A549 (cell line): ENCODE data around the gene ARL15. TPM values are rescaled to one million over a fixed set of nuclear protein-coding genes. Genes with fewer than 3 reads are reported as not detected.

Source experiments
- ATAC-seq, 2 experiments: fragments of 200-7000 bp in 1 of 2; fragments of >200 bp in 1 of 2; cut with Nextera tagmentation in 1 of 2; cut with Tn5 transposase in 1 of 2; 3 replicates each; pipeline versions ENCODE4 v1.8.0 to v1.9.1; 2018 to 2020; ENCODE audit warnings: mild to moderate bottlenecking in 1 of 2, moderate library complexity in 1 of 2
- CTCF ChIA-PET: fragments of 300-600 bp; sonication (Branson Sonifier 250); formaldehyde crosslinking; extraction: SDS; loops from one replicate; lab custom pipeline; 2021; ENCODE audit warnings: antibody characterized with exemption, inconsistent platforms; lab: Yijun Ruan, JAX
- POLR2A ChIA-PET: fragments of 350-600 bp; formaldehyde crosslinking; extraction: SDS; loops from one replicate; lab custom pipeline; 2021; ENCODE audit warnings: antibody characterized with exemption, inconsistent platforms; lab: Yijun Ruan, JAX
- DNase-seq, 2 experiments: peaks; one replicate each; pipeline versions ENCODE4 v3.0.0 to v3.0.0-alpha.2; 2011 to 2016; ENCODE audit warnings: low read depth in 1 of 2, low spot score in 1 of 2
- FAIRE-seq: peaks from 2 replicates; lab custom pipeline; 2011; peaks lifted over from hg19 to GRCh38; lab: Jason Lieb, UNC
- H3K27ac ChIP-seq, 2 experiments: fragments of >200 bp; sonication (Bioruptor Twin); formaldehyde crosslinking; 3 replicates each; pipeline ENCODE4 v1.5.1; 2016 to 2017
- H3K4me1 ChIP-seq: fragments of >200 bp; sonication (Bioruptor Twin); formaldehyde crosslinking; 3 replicates; pipeline ENCODE4 v1.6.1; 2016
- H3K4me2 ChIP-seq: fragments of >200 bp; sonication (Bioruptor Twin); formaldehyde crosslinking; 3 replicates; pipeline ENCODE4 v1.6.1; 2016
- H3K4me3 ChIP-seq: fragments of >200 bp; sonication (Bioruptor Twin); formaldehyde crosslinking; 3 replicates; pipeline ENCODE4 v1.5.1; 2016
- H3K9me3 ChIP-seq: fragments of >200 bp; sonication (Bioruptor Twin); formaldehyde crosslinking; 3 replicates; pipeline ENCODE4 v1.6.1; 2016
- CBX2 ChIP-seq: fragments of 200-600 bp; sonication (generic); IDR thresholded peaks from 2 replicates; pipeline ENCODE4 v1.6.1; 2016; ENCODE audit warnings: low read depth, mild to moderate bottlenecking, borderline replicate concordance
- CHD2 ChIP-seq: fragments of 150-350 bp; IDR thresholded peaks from 2 replicates; pipeline ENCODE4 v1.6.1; 2014; ENCODE audit warnings: low read length; ENCODE audit not compliant: partially characterized antibody
- EHF ChIP-seq: fragments of 250-450 bp; sonication (Bioruptor Pico); IDR thresholded peaks from 2 replicates; pipeline ENCODE4 v1.5.0; 2020; ENCODE audit warnings: mild to moderate bottlenecking
- FOSB ChIP-seq: fragments of 250-450 bp; sonication (Bioruptor Pico); IDR thresholded peaks from 2 replicates; pipeline ENCODE4 v1.5.0; 2020; ENCODE audit warnings: mild to moderate bottlenecking, moderate library complexity
- HDAC2 ChIP-seq: fragments of 200-600 bp; sonication (generic); IDR thresholded peaks from 2 replicates; pipeline ENCODE4 v1.6.1; 2016
- HEYL ChIP-seq: fragments of 250-450 bp; sonication (Bioruptor Pico); IDR thresholded peaks from 2 replicates; pipeline ENCODE4 v1.8.0; 2021; ENCODE audit warnings: mild to moderate bottlenecking, moderate library complexity
- HOXA7 ChIP-seq: fragments of 250-450 bp; sonication (Bioruptor Pico); IDR thresholded peaks from 2 replicates; pipeline ENCODE4 v1.5.0; 2020; ENCODE audit warnings: mild to moderate bottlenecking, moderate library complexity
- HOXB13 ChIP-seq: fragments of 250-450 bp; sonication (Bioruptor Pico); IDR thresholded peaks from 2 replicates; pipeline ENCODE4 v1.5.0; 2020; ENCODE audit warnings: low read depth, mild to moderate bottlenecking, moderate library complexity
- JUNB ChIP-seq: fragments of >200 bp; sonication (Bioruptor Twin); formaldehyde crosslinking; IDR thresholded peaks from 2 replicates; pipeline ENCODE4 v1.6.1; 2016
- NR3C1 ChIP-seq: fragments of >200 bp; sonication (Bioruptor Twin); formaldehyde crosslinking; IDR thresholded peaks from 3 replicates; pipeline ENCODE4 v1.6.1; 2017
- PHF8 ChIP-seq: fragments of 200-600 bp; sonication (generic); IDR thresholded peaks from 2 replicates; pipeline ENCODE4 v1.6.1; 2016; ENCODE audit warnings: low read depth, mild to moderate bottlenecking, antibody characterized with exemption, moderate library complexity, borderline replicate concordance
- POLR2AphosphoS2 ChIP-seq: conservative IDR thresholded peaks from 2 replicates; pipeline ENCODE4 v1.6.1; 2012; ENCODE audit warnings: low read length, improper control_type of control experiment, inconsistent platforms
- SMC3 ChIP-seq: fragments of >200 bp; sonication (Bioruptor Twin); formaldehyde crosslinking; IDR thresholded peaks from 3 replicates; pipeline ENCODE4 v1.6.1; 2018; ENCODE audit warnings: inconsistent platforms
- SREBF2 ChIP-seq: fragments of 450-650 bp; IDR thresholded peaks from 2 replicates; pipeline ENCODE4 v1.6.1; 2014; ENCODE audit warnings: mild to moderate bottlenecking, moderate library complexity
- TFCP2L1 ChIP-seq: fragments of 250-450 bp; sonication (Bioruptor Pico); IDR thresholded peaks from 2 replicates; pipeline ENCODE4 v1.5.0; 2021; ENCODE audit warnings: mild to moderate bottlenecking
- ZC3H11A ChIP-seq: fragments of 450-650 bp; IDR thresholded peaks from 2 replicates; pipeline ENCODE4 v1.6.1; 2014; ENCODE audit warnings: antibody characterized with exemption, mild to moderate bottlenecking
- ZFP36 ChIP-seq: fragments of 450-650 bp; IDR thresholded peaks from 2 replicates; pipeline ENCODE4 v1.6.1; 2014; ENCODE audit warnings: borderline replicate concordance; ENCODE audit not compliant: partially characterized antibody
- ZSCAN20 ChIP-seq: fragments of 250-450 bp; sonication (Bioruptor Pico); IDR thresholded peaks from 2 replicates; pipeline ENCODE4 v1.8.0; 2022; ENCODE audit warnings: mild to moderate bottlenecking, moderate library complexity
- WGBS: methylation state at CpG from one replicate; pipeline ENCODE4 v1.1.6; 2017; ENCODE audit errors: missing lambda C conversion rate; 5-methylcytosine and 5-hydroxymethylcytosine counted together
- polyA plus RNA-seq, 4 experiments: library from polyadenylated mRNA; depleted of rRNA in 3 of 4; stranded (reverse); fragments of >200 nt; fragmentation: RNase III in 1 of 4; extraction: RNeasy Plus Mini Kit Qiagen cat#74134 plus additional on column Dnase treatment in 1 of 4; gene quantifications; 2 replicates in 3 of 4; 3 replicates in 1 of 4; pipeline ENCODE4 v1.2.3, GENCODE V29; 2011 to 2017
- TF ChIP-seq, protein P1 (sequence below): IDR thresholded peaks from 2 replicates; pipeline ENCODE4 v1.6.1; 2012
- TF ChIP-seq, protein P2 (sequence below): fragments of 150-350 bp; IDR thresholded peaks from 2 replicates; pipeline ENCODE4 v1.6.1; 2014; ENCODE audit warnings: low read depth, mild to moderate bottlenecking, low read length
- TF ChIP-seq, protein P3 (sequence below): fragments of 250-450 bp; sonication (Bioruptor Pico); IDR thresholded peaks from 2 replicates; pipeline ENCODE4 v1.5.0; 2020; ENCODE audit warnings: low read depth, mild to moderate bottlenecking, moderate library complexity
- TF ChIP-seq, protein P4 (sequence below): fragments of >200 bp; sonication (Bioruptor Twin); formaldehyde crosslinking; IDR thresholded peaks from 3 replicates; pipeline ENCODE4 v1.6.1; 2016
- TF ChIP-seq, protein P5 (sequence below): IDR thresholded peaks from 2 replicates; pipeline ENCODE4 v1.6.1; 2012; ENCODE audit warnings: low read depth, borderline replicate concordance
- TF ChIP-seq, protein P6 (sequence below): fragments of 450-650 bp; IDR thresholded peaks from 2 replicates; pipeline ENCODE4 v1.6.1; 2014; ENCODE audit warnings: antibody characterized with exemption
- TF ChIP-seq, protein P7 (sequence below): fragments of 200-600 bp; sonication (generic); IDR thresholded peaks from 2 replicates; pipeline ENCODE4 v1.6.1; 2016; ENCODE audit warnings: antibody characterized with exemption, mild to moderate bottlenecking, moderate library complexity
- TF ChIP-seq, protein P8 (sequence below): fragments of >200 bp; sonication (Bioruptor Twin); formaldehyde crosslinking; IDR thresholded peaks from 2 replicates; pipeline ENCODE4 v1.6.1; 2016

Gene ARL15
- polyA plus RNA-seq, 2 of the 4 experiments (the other 2 are of a cell fraction) = 11.8 to 12.1 TPM

DNA sequence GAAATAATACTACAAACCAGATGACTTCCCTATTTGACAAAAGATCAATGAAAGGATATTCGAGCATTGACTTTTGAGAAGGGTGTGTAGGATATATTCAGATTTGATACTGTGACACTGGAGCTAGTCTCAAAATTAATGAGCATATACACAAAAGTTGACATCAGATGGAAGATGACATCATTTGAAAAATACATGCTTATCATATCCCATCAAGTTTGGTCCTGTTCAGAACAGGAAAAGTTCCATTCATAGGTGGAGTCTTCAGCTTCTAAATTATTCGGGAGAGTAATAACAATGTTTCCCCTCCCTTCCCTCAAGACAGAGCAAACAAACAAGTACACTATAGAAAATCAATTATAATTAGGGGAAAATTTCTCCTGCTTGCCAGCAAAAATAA is 401.6 kb downstream of the ARL15 start:
- TF ChIP-seq, protein P1, sequence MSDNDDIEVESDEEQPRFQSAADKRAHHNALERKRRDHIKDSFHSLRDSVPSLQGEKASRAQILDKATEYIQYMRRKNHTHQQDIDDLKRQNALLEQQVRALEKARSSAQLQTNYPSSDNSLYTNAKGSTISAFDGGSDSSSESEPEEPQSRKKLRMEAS = no peak
- TF ChIP-seq ZC3H11A (no peak), CHD2 (no peak), CBX2 (no peak), JUNB (no peak), HOXB13 (CRISPR knock-in tag) (no peak), HOXA7 (CRISPR knock-in tag) (no peak), SREBF2 (no peak), TFCP2L1 (CRISPR knock-in tag) (no peak), FOSB (no peak), HEYL (CRISPR knock-in tag) (no peak), HDAC2 (no peak), NR3C1 (no peak), SMC3 (no peak)
- TF ChIP-seq, protein P2, sequence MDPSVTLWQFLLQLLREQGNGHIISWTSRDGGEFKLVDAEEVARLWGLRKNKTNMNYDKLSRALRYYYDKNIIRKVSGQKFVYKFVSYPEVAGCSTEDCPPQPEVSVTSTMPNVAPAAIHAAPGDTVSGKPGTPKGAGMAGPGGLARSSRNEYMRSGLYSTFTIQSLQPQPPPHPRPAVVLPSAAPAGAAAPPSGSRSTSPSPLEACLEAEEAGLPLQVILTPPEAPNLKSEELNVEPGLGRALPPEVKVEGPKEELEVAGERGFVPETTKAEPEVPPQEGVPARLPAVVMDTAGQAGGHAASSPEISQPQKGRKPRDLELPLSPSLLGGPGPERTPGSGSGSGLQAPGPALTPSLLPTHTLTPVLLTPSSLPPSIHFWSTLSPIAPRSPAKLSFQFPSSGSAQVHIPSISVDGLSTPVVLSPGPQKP = no peak
- TF ChIP-seq, protein P3, sequence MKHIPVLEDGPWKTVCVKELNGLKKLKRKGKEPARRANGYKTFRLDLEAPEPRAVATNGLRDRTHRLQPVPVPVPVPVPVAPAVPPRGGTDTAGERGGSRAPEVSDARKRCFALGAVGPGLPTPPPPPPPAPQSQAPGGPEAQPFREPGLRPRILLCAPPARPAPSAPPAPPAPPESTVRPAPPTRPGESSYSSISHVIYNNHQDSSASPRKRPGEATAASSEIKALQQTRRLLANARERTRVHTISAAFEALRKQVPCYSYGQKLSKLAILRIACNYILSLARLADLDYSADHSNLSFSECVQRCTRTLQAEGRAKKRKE (CRISPR knock-in tag) = no peak
- TF ChIP-seq, protein P4, sequence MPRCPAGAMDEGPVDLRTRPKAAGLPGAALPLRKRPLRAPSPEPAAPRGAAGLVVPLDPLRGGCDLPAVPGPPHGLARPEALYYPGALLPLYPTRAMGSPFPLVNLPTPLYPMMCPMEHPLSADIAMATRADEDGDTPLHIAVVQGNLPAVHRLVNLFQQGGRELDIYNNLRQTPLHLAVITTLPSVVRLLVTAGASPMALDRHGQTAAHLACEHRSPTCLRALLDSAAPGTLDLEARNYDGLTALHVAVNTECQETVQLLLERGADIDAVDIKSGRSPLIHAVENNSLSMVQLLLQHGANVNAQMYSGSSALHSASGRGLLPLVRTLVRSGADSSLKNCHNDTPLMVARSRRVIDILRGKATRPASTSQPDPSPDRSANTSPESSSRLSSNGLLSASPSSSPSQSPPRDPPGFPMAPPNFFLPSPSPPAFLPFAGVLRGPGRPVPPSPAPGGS = no peak
- TF ChIP-seq, protein P5, sequence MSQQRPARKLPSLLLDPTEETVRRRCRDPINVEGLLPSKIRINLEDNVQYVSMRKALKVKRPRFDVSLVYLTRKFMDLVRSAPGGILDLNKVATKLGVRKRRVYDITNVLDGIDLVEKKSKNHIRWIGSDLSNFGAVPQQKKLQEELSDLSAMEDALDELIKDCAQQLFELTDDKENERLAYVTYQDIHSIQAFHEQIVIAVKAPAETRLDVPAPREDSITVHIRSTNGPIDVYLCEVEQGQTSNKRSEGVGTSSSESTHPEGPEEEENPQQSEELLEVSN = no peak
- TF ChIP-seq, protein P6, sequence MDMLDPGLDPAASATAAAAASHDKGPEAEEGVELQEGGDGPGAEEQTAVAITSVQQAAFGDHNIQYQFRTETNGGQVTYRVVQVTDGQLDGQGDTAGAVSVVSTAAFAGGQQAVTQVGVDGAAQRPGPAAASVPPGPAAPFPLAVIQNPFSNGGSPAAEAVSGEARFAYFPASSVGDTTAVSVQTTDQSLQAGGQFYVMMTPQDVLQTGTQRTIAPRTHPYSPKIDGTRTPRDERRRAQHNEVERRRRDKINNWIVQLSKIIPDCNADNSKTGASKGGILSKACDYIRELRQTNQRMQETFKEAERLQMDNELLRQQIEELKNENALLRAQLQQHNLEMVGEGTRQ = no peak
- TF ChIP-seq, all 56 proteins: peak for 0
- Histone ChIP-seq H3K4me3 (no peak overlapping the region), H3K4me1 (no peaks in the 10 kb centered on the region), H3K27ac (no peak overlapping the region), H3K9me3 (no peaks in the 10 kb centered on the region), H3K4me2 (no peak overlapping the region)
- 88% methylated on average over 2 of the region's 2 CpGs for WGBS
- POLR2A ChIA-PET = no interaction called here
- CTCF ChIA-PET = no interaction called here
- DNase-seq = no peak
- no peak for ATAC-seq
- FAIRE-seq = no peak

DNA sequence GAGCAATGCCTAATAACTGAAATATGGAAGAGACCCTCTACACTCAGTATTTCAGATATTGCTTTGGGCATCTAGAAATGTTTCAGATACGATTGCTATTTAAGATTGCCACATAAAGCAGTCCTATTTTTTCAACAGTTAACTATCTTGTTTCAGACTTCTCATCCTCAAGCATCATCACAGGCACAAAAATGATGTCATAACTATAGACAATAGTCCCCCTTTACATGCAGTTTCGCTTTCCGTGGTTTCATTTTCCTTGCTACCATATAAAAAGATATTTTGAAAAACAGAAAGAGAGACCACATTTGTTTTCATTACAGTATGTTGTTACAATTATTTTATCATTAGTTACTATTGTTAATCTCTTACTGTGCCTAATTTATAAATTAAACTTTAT is 402.5 kb downstream of the ARL15 start:
- no peaks in the 10 kb centered on the region for H3K9me3 ChIP-seq
- 94% methylated on average over 3 of the region's 3 CpGs for WGBS
- DNase-seq = no peak
- no peaks in the 10 kb centered on the region for H3K4me1 ChIP-seq
- no peak overlapping the region for H3K4me2 ChIP-seq
- TF ChIP-seq, protein P6 = no peak
- TF ChIP-seq EHF (CRISPR knock-in tag) (no peak), NR3C1 (no peak), PHF8 (no peak), POLR2AphosphoS2 (no peak), FOSB (no peak), ZSCAN20 (no peak), HOXB13 (CRISPR knock-in tag) (no peak), ZFP36 (no peak)
- TF ChIP-seq, protein P7, sequence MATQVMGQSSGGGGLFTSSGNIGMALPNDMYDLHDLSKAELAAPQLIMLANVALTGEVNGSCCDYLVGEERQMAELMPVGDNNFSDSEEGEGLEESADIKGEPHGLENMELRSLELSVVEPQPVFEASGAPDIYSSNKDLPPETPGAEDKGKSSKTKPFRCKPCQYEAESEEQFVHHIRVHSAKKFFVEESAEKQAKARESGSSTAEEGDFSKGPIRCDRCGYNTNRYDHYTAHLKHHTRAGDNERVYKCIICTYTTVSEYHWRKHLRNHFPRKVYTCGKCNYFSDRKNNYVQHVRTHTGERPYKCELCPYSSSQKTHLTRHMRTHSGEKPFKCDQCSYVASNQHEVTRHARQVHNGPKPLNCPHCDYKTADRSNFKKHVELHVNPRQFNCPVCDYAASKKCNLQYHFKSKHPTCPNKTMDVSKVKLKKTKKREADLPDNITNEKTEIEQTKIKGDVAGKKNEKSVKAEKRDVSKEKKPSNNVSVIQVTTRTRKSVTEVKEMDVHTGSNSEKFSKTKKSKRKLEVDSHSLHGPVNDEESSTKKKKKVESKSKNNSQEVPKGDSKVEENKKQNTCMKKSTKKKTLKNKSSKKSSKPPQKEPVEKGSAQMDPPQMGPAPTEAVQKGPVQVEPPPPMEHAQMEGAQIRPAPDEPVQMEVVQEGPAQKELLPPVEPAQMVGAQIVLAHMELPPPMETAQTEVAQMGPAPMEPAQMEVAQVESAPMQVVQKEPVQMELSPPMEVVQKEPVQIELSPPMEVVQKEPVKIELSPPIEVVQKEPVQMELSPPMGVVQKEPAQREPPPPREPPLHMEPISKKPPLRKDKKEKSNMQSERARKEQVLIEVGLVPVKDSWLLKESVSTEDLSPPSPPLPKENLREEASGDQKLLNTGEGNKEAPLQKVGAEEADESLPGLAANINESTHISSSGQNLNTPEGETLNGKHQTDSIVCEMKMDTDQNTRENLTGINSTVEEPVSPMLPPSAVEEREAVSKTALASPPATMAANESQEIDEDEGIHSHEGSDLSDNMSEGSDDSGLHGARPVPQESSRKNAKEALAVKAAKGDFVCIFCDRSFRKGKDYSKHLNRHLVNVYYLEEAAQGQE = no peak
- TF ChIP-seq, protein P3 (CRISPR knock-in tag) = no peak
- TF ChIP-seq, protein P8, sequence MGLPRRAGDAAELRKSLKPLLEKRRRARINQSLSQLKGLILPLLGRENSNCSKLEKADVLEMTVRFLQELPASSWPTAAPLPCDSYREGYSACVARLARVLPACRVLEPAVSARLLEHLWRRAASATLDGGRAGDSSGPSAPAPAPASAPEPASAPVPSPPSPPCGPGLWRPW = no peak
- H3K4me3 ChIP-seq = no peak overlapping the region
- FAIRE-seq = no peak
- POLR2A ChIA-PET = no interaction called here
- CTCF ChIA-PET = no interaction called here
- ATAC-seq = no peak
- H3K27ac ChIP-seq = no peak overlapping the region
